ENCODE measurements around the gene ORC1. TPM values are rescaled to one million over a fixed set of nuclear protein-coding genes. Genes with fewer than 3 reads are reported as not detected.

Gene ORC1
- total and polyA plus RNA-seq, 12 donors, result 0.56 to 3.7 (median 0.88) TPM; not detected in 2

GRCh38 chr1:52423771-52424170, 19.5 kb upstream of the ORC1 start:
- no peaks in the 10 kb centered on the region for H3K27me3 ChIP-seq
- 67 to 79% (median 77%) methylated on average over 9 of the region's 9 CpGs for WGBS, 4 donors
- TF ChIP-seq CTCF (IDR thresholded peaks at IDR 0.05) (no peak), POLR2A (IDR thresholded peaks at IDR 0.05) (no peak)
- DNase-seq, result no peak
- peaks cover 0 to 37% of the 10 kb centered on the region in 2 donors for H3K36me3 ChIP-seq (replicated peaks in 1 of 2)
- no peak overlapping the region for H3K27ac ChIP-seq
- H3K4me1 ChIP-seq (replicated peaks in 1 of 2), result no peaks in the 10 kb centered on the region
- H3K9me3 ChIP-seq (replicated peaks in 1 of 3), result no peaks in the 10 kb centered on the region
- no peak overlapping the region for H3K4me3 ChIP-seq
- intact Hi-C loops (cut with DNase I), result no loop called here

DNA sequence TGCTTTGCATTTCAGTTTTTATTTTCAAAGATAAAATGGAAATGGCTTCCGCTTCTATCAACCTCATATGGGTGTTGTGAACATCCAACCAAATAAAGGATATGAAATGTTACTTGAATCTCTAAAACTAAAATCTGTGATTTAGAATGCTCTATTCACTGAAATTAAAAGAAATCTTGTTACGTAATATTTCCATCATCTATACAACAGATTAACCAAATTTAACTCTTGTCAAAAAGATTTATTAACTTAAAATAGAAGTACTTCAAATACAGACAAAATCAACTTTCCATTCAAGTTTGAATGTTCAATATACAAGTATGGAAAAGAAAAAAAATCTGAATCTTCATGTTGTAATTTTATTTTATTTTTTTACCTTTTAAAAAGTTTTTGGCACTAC, 18.8 kb upstream of the ORC1 start:
- intact Hi-C loops (cut with DNase I), result no loop called here
- Histone ChIP-seq H3K4me3 (no peak overlapping the region), H3K4me1 (replicated peaks in 1 of 2) (no peaks in the 10 kb centered on the region), H3K27me3 (no peaks in the 10 kb centered on the region), H3K27ac (no peak overlapping the region), H3K36me3 (replicated peaks in 1 of 2) (peaks cover 0 to 44% of the 10 kb centered on the region in 2 donors), H3K9me3 (replicated peaks in 1 of 3) (no peaks in the 10 kb centered on the region)
- DNase-seq, result no peak
- no peak for TF ChIP-seq POLR2A (IDR thresholded peaks at IDR 0.05)
- TF ChIP-seq CTCF (IDR thresholded peaks at IDR 0.05), result no peak
- WGBS, 4 donors, result 97 to 99% (median 98%) methylated on average over 2 of the region's 2 CpGs

DNA sequence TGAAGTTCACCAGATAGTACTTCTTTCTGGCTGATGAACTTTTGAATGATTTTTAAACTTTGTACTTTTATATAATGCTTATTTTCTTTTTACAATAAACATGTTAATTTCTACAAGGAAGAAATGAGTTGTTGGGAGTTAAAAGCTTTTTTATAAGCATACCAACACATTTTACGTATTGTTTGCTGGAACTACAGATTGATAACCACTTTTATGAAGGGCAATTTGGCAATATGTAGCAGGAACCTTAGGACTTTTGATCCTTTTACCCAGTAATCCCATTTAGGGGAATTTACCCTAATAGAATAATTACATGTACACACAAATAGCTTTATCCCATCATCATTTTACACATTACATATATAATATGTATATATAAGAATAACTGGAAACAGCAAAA, 16.5 kb upstream of the ORC1 start:
- TF ChIP-seq POLR2A (IDR thresholded peaks at IDR 0.05), result no peak
- TF ChIP-seq CTCF (IDR thresholded peaks at IDR 0.05), result no peak
- Histone ChIP-seq H3K4me3 (no peak overlapping the region), H3K27me3 (no peaks in the 10 kb centered on the region), H3K27ac (no peak overlapping the region), H3K9me3 (replicated peaks in 1 of 3) (no peaks in the 10 kb centered on the region), H3K4me1 (replicated peaks in 1 of 2) (no peaks in the 10 kb centered on the region), H3K36me3 (replicated peaks in 1 of 2) (peaks cover 0 to 66% of the 10 kb centered on the region in 2 donors)
- DNase-seq, result no peak
- intact Hi-C loops (cut with DNase I), result no loop called here
- WGBS, 4 donors, result 85 to 100% (median 97%) methylated on average over 1 of the region's 1 CpG

GRCh38 chr1:52416811-52417210, 12.6 kb upstream of the ORC1 start:
- Histone ChIP-seq H3K27me3 (no peaks in the 10 kb centered on the region), H3K9me3 (replicated peaks in 1 of 3) (no peaks in the 10 kb centered on the region), H3K27ac (no peak overlapping the region), H3K4me1 (replicated peaks in 1 of 2) (no peaks in the 10 kb centered on the region), H3K4me3 (no peak overlapping the region), H3K36me3 (replicated peaks in 1 of 2) (peaks cover 0 to 81% of the 10 kb centered on the region in 2 donors)
- no peak for DNase-seq
- 80 to 97% (median 88%) methylated on average over 2 of the region's 2 CpGs for WGBS, 4 donors
- intact Hi-C loops (cut with DNase I), result no loop called here
- TF ChIP-seq CTCF (IDR thresholded peaks at IDR 0.05), result no peak
- TF ChIP-seq POLR2A (IDR thresholded peaks at IDR 0.05), result no peak
